Endometrial microvascular endothelial cells (primary cell): Measurements from ENCODE around the gene GVQW3. TPM values are rescaled to one million over a fixed set of nuclear protein-coding genes. Genes with fewer than 3 reads are reported as not detected.
"Not testable (repeated sequence)": the region's sequence is repeated elsewhere in the genome, so short reads cannot be mapped to it uniquely, and the experiment has no call there.

Experiments
- in situ Hi-C: cut with HindIII; loops from 2 replicates; pipeline ENCODE4 v1.10.0; 2017; ENCODE audit warnings: low sequenced_read_pairs, low pct_unique_long_range_greater_than_20kb; ENCODE audit errors: inconsistent ontology term
- total RNA-seq: library from RNA; depleted of rRNA; stranded (reverse); fragments of >200 nt; gene quantifications from one replicate; pipeline ENCODE4 v1.2.3, GENCODE V29; 2015; ENCODE audit errors: inconsistent ontology term

GVQW3 gene
- total RNA-seq, 1 donor from 2014 or later: 2.4 TPM

- in situ Hi-C loops: loop anchor here (10.0 kb wide), 1 partner anchor 64 kb away; the partner anchor contains the start of gene EMSY
Observed at GRCh38 chr11:76380159-76380976, 755 bp upstream of the GVQW3 start.

- in situ Hi-C loops: loop anchor here (10.0 kb wide), 1 partner anchor 63 kb away; the partner anchor contains the start of gene EMSY
Observed at GRCh38 chr11:76382209-76382608, 1.1 kb downstream of the GVQW3 start.

- in situ Hi-C loops: loop anchor here (10.0 kb wide), 1 partner anchor 59 kb away; the partner anchor contains the start of gene EMSY
Observed at GRCh38 chr11:76385903-76386302, 4.8 kb downstream of the GVQW3 start.

- in situ Hi-C loops: loop anchor here (10.0 kb wide), 1 partner anchor 56 kb away; the partner anchor contains the start of gene EMSY
Observed at GRCh38 chr11:76388408-76388807, 7.3 kb downstream of the GVQW3 start.

- in situ Hi-C loops: no loop called here
Observed at GRCh38 chr11:76391021-76391420, 9.9 kb downstream of the GVQW3 start.

GRCh38 chr11:76391811-76392475 lies 10.8 kb downstream of the GVQW3 start:
- in situ Hi-C loops: no loop called here

- in situ Hi-C loops: no loop called here
Observed at GRCh38 chr11:76392870-76393269, 11.7 kb downstream of the GVQW3 start.

GRCh38 chr11:76394411-76394810 lies 13.3 kb downstream of the GVQW3 start:
- in situ Hi-C loops: no loop called here

- in situ Hi-C loops: no loop called here
Observed at GRCh38 chr11:76395296-76395695, 14.2 kb downstream of the GVQW3 start.

GRCh38 chr11:76397383-76397782 lies 16.3 kb downstream of the GVQW3 start:
- in situ Hi-C loops: no loop called here

GRCh38 chr11:76400967-76401366 lies 19.8 kb downstream of the GVQW3 start:
- in situ Hi-C loops: no loop called here

- in situ Hi-C loops: not testable (repeated sequence)
Observed at GRCh38 chr11:76401484-76401883, 20.4 kb downstream of the GVQW3 start.

GRCh38 chr11:76406359-76406758 lies 25.2 kb downstream of the GVQW3 start:
- in situ Hi-C loops: no loop called here

GRCh38 chr11:76408171-76408965 lies 27.2 kb downstream of the GVQW3 start:
- in situ Hi-C loops: no loop called here

- in situ Hi-C loops: no loop called here
Observed at GRCh38 chr11:76410851-76411357, 29.8 kb downstream of the GVQW3 start.

- in situ Hi-C loops: no loop called here
Observed at GRCh38 chr11:76415073-76415472, 34.0 kb downstream of the GVQW3 start.

- in situ Hi-C loops: no loop called here
Observed at GRCh38 chr11:76419896-76420295, 38.8 kb downstream of the GVQW3 start.

- in situ Hi-C loops: no loop called here
Observed at GRCh38 chr11:76424379-76424778, 43.3 kb downstream of the GVQW3 start.

GRCh38 chr11:76424891-76425290 lies 43.8 kb downstream of the GVQW3 start:
- in situ Hi-C loops: no loop called here
